Neural progenitor cell (in vitro differentiated cells): ENCODE results near the gene ANO8. TPM values are rescaled to one million over a fixed set of nuclear protein-coding genes. Genes with fewer than 3 reads are reported as not detected.
A peak's percentile ranks its signal among the peaks of the same experiment; 100 is the strongest.

Experiments used
- DNase-seq: peaks from one replicate; pipeline ENCODE4 v3.0.0-alpha.2; 2016; ENCODE audit warnings: low spot score
- H2AFZ ChIP-seq: fragments of 200-600 bp; sonication (generic); replicated peaks from 2 replicates; pipeline ENCODE4 v1.6.1; 2016; ENCODE audit warnings: antibody characterized with exemption
- H3F3A ChIP-seq: fragments of 200-600 bp; sonication (generic); 2 replicates; pipeline ENCODE4 v1.6.1; 2016; ENCODE audit warnings: antibody characterized with exemption, low read depth
- H3K27ac ChIP-seq: fragments of 200-600 bp; sonication (generic); 2 replicates; pipeline ENCODE4 v1.5.1; 2016; ENCODE audit warnings: mild to moderate bottlenecking
- H3K27me3 ChIP-seq: fragments of 200-600 bp; sonication (generic); 2 replicates; pipeline ENCODE4 v1.6.1; 2016; ENCODE audit warnings: mild to moderate bottlenecking, moderate library complexity
- H3K36me3 ChIP-seq: fragments of 200-600 bp; sonication (generic); 2 replicates; pipeline ENCODE4 v1.5.1; 2016
- H3K4me1 ChIP-seq: fragments of 200-600 bp; sonication (generic); 2 replicates; pipeline ENCODE4 v1.6.1; 2016; ENCODE audit warnings: mixed run types
- H3K4me2 ChIP-seq: fragments of 200-600 bp; sonication (generic); 2 replicates; pipeline ENCODE4 v1.6.1; 2016
- H3K4me3 ChIP-seq: fragments of 200-600 bp; sonication (generic); 2 replicates; pipeline ENCODE4 v1.5.1; 2016
- H3K79me2 ChIP-seq: fragments of 200-600 bp; sonication (generic); 2 replicates; pipeline ENCODE4 v1.6.1; 2016; ENCODE audit warnings: low read depth
- H3K9ac ChIP-seq: fragments of 200-600 bp; sonication (generic); 2 replicates; pipeline ENCODE4 v1.6.1; 2016
- H3K9me3 ChIP-seq: fragments of 200-600 bp; sonication (generic); 2 replicates; pipeline ENCODE4 v1.5.1; 2016; ENCODE audit warnings: low read depth
- H4K20me1 ChIP-seq: fragments of 200-600 bp; sonication (generic); 2 replicates; pipeline ENCODE4 v1.6.1; 2016; ENCODE audit warnings: low read depth
- H3K27ac Mint-ChIP-seq: 3 replicates; pipeline ENCODE4 v1.8.0; 2021; ENCODE audit warnings: mixed read lengths
- H3K27me3 Mint-ChIP-seq: 2 replicates; pipeline ENCODE4 v1.8.0; 2022; ENCODE audit warnings: low read depth, mild to moderate bottlenecking, inconsistent platforms, moderate library complexity, mixed read lengths; ENCODE audit not compliant: insufficient read depth
- H3K36me3 Mint-ChIP-seq: 3 replicates; pipeline ENCODE4 v1.8.0; 2021; ENCODE audit warnings: mixed read lengths
- H3K4me1 Mint-ChIP-seq: 3 replicates; pipeline ENCODE4 v1.8.0; 2021; ENCODE audit warnings: mixed read lengths
- H3K4me3 Mint-ChIP-seq: 3 replicates; pipeline ENCODE4 v1.8.0; 2021; ENCODE audit warnings: mild to moderate bottlenecking, moderate library complexity, mixed read lengths
- H3K9me3 Mint-ChIP-seq: 3 replicates; pipeline ENCODE4 v1.8.0; 2020; ENCODE audit warnings: mixed read lengths
- EZH2 ChIP-seq: fragments of 200-600 bp; sonication (generic); IDR thresholded peaks from 2 replicates; pipeline ENCODE4 v1.6.1; 2017; ENCODE audit warnings: antibody characterized with exemption, mild to moderate bottlenecking, moderate library complexity
- EZH2phosphoT487 ChIP-seq: fragments of 200-600 bp; sonication (generic); IDR thresholded peaks from 2 replicates; pipeline ENCODE4 v1.6.1; 2017; ENCODE audit warnings: antibody characterized with exemption
- total RNA-seq: library from RNA; depleted of rRNA; stranded (reverse); fragments of >200 nt; gene quantifications from 2 replicates; pipeline ENCODE4 v1.2.3, GENCODE V29; 2015; ENCODE audit warnings: low replicate concordance
- TF ChIP-seq, protein P1 (sequence below): fragments of 200-600 bp; sonication (generic); IDR thresholded peaks from 2 replicates; pipeline ENCODE4 v1.5.1; 2017; ENCODE audit warnings: antibody characterized with exemption, mild to moderate bottlenecking

Gene ANO8
- total RNA-seq, 1 donor from 2014 or later: 11.4 TPM

DNA sequence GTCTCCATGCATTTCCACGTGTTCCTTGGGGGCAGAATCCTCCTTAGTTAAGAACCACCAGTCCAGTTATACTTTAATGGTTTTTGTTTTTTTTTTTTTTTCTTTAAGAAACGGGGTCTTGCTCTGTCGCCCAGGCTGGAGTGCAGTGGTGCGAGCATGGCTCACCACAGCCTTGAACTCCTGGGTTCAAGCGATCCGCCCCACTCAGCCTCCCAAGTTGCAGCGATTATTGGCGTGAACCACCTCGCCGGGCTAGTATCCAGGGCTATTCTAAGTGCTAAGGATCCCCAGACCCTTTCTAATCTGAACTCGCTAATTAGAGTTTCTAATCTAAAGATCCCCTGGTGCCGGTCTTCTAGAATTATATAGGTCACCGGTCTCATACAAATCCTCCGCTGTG lies 41.0 kb downstream of the ANO8 start:
- Mint-ChIP-seq H3K36me3 (peaks cover 17% of the 10 kb centered on the region), H3K4me1 (peaks cover 3% of the 10 kb centered on the region), H3K27ac (no peak overlapping the region), H3K4me3 (no peak overlapping the region), H3K27me3 (peaks cover 5% of the 10 kb centered on the region), H3K9me3 (peaks cover 4% of the 10 kb centered on the region)
- H2AFZ ChIP-seq: no peak overlapping the region
- H3K27me3 ChIP-seq: no peaks in the 10 kb centered on the region
- no peaks in the 10 kb centered on the region for H3K79me2 ChIP-seq
- peaks cover 3% of the 10 kb centered on the region for H3K4me1 ChIP-seq
- no peaks in the 10 kb centered on the region for H3K36me3 ChIP-seq
- H3F3A ChIP-seq: peaks cover 41% of the 10 kb centered on the region
- no peaks in the 10 kb centered on the region for H4K20me1 ChIP-seq
- DNase-seq: no peak
- peak overlapping the region; percentile 79 for H3K4me2 ChIP-seq
- no peak for TF ChIP-seq EZH2phosphoT487
- TF ChIP-seq, protein P1, sequence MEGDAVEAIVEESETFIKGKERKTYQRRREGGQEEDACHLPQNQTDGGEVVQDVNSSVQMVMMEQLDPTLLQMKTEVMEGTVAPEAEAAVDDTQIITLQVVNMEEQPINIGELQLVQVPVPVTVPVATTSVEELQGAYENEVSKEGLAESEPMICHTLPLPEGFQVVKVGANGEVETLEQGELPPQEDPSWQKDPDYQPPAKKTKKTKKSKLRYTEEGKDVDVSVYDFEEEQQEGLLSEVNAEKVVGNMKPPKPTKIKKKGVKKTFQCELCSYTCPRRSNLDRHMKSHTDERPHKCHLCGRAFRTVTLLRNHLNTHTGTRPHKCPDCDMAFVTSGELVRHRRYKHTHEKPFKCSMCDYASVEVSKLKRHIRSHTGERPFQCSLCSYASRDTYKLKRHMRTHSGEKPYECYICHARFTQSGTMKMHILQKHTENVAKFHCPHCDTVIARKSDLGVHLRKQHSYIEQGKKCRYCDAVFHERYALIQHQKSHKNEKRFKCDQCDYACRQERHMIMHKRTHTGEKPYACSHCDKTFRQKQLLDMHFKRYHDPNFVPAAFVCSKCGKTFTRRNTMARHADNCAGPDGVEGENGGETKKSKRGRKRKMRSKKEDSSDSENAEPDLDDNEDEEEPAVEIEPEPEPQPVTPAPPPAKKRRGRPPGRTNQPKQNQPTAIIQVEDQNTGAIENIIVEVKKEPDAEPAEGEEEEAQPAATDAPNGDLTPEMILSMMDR: no peak
- no peak for TF ChIP-seq EZH2
- H3K9me3 ChIP-seq: no peaks in the 10 kb centered on the region
- H3K4me3 ChIP-seq: no peak overlapping the region
- no peak overlapping the region for H3K9ac ChIP-seq
- no peak overlapping the region for H3K27ac ChIP-seq

DNA sequence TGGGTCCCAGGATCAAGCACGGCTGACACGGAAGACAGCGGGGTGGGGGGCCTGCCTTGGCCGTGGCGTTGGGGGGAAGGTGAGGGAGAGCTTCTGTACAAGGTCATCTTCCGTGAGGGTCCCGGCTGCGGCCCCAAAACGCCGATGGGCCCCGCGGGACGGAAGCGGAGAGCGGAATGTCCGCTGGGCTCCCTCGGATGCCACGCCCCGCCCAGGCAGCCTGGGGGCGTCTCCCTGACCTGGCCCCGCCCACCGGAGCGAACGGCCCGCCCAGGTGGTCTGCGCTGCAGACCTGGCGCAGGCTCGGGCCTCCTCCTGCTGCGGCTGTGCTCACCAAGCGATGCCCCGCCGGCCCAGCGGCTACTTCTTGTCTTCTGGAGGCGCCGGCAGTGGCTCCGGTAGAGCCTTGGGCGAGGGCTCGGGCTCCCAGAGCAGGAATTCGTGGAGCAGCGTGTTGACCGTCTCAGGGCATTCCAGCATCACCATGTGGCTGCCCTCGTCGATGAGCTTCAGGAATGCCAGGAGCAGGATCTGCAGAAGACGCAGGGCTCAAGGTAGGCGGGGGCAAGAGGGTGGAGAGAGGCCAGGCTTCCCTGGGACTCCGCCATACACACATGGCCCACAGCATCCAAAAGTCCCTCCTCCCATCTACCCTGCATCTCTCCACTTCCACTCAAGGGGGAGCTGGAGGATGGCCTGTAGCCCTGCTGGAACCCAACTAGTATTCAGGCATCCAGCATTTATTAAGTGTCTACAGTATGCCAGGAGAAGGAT lies 42.2 kb downstream of the ANO8 start:
- Mint-ChIP-seq H3K27me3 (peaks cover 5% of the 10 kb centered on the region), H3K27ac (no peak overlapping the region), H3K36me3 (peaks cover 13% of the 10 kb centered on the region), H3K4me3 (peak overlapping the region; percentile 85), H3K9me3 (no peaks in the 10 kb centered on the region), H3K4me1 (peaks cover 3% of the 10 kb centered on the region)
- Histone ChIP-seq H3K4me2 (peak overlapping the region; percentile 79), H3K4me1 (peaks cover 3% of the 10 kb centered on the region), H3K36me3 (no peaks in the 10 kb centered on the region), H4K20me1 (no peaks in the 10 kb centered on the region), H3F3A (peaks cover 48% of the 10 kb centered on the region), H3K9me3 (no peaks in the 10 kb centered on the region), H3K9ac (no peak overlapping the region), H3K79me2 (no peaks in the 10 kb centered on the region), H3K4me3 (peak overlapping the region; percentile 49), H3K27me3 (no peaks in the 10 kb centered on the region), H3K27ac (peak overlapping the region; percentile 75), H2AFZ (peak overlapping the region; percentile 58)
- TF ChIP-seq, protein P1: peak; percentile 57
- TF ChIP-seq EZH2phosphoT487 (no peak), EZH2 (no peak)
- peak; percentile 92 for DNase-seq

DNA sequence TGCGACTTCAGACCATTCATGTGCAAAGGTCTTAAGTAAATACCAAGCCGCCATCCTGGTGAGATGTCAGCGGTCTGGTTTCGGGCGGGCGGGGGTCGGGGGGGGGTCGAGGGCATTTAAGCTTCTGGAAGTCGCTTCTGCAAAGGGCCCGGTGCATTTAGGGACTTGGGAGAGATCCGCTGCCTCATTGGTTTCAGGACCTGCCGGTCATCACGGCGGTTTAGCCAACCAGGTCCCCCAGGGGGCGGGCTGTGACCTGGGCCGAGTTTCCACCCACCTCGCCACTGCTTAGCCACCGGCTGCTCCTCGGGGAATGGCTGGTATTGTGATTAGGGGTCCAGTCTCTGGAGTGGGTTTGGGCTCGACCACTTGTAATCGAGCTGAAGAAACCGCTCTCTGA lies 45.2 kb downstream of the ANO8 start:
- peak; percentile 92 for DNase-seq
- peaks cover 3% of the 10 kb centered on the region for H3K4me1 Mint-ChIP-seq
- no peak overlapping the region for H3K27ac Mint-ChIP-seq
- Histone ChIP-seq H3K9me3 (no peaks in the 10 kb centered on the region), H3K4me1 (peaks cover 3% of the 10 kb centered on the region), H2AFZ (peak overlapping the region; percentile 27), H3K4me3 (peak overlapping the region; percentile 23), H3K36me3 (no peaks in the 10 kb centered on the region), H3K27me3 (no peaks in the 10 kb centered on the region), H3K27ac (no peak overlapping the region), H3K4me2 (peak overlapping the region; percentile 63), H3K79me2 (no peaks in the 10 kb centered on the region), H3K9ac (no peak overlapping the region), H4K20me1 (no peaks in the 10 kb centered on the region), H3F3A (peaks cover 48% of the 10 kb centered on the region)
- H3K4me3 Mint-ChIP-seq: peak overlapping the region; percentile 68
- peaks cover 3% of the 10 kb centered on the region for H3K36me3 Mint-ChIP-seq
- no peaks in the 10 kb centered on the region for H3K9me3 Mint-ChIP-seq
- H3K27me3 Mint-ChIP-seq: peaks cover 5% of the 10 kb centered on the region
- TF ChIP-seq, protein P1: no peak
- no peak for TF ChIP-seq EZH2phosphoT487
- TF ChIP-seq EZH2: no peak
